ENCODE measurements around the gene DCUN1D2. TPM values are rescaled to one million over a fixed set of nuclear protein-coding genes. Genes with fewer than 3 reads are reported as not detected.

Gene DCUN1D2
- total RNA-seq, 4 donors from 2014 or later, result 12.0 to 35.2 (median 18.9) TPM

GRCh38 chr13:113457510-113457909 lies 33.0 kb downstream of the DCUN1D2 start:
- 91 to 92% methylated on average over 27 of the region's 27 CpGs for WGBS, 2 donors
- peak in 1 of 2 donors; percentile 74 for DNase-seq (ENCODE audit: low spot score in 2 of 2)
- intact Hi-C loops (cut with DNase I; ENCODE audit: low total_unique reads), result no loop called here
- no peak for TF ChIP-seq CTCF (IDR thresholded peaks at IDR 0.05)
- TF ChIP-seq POLR2A (IDR thresholded peaks at IDR 0.05), result no peak
- no peak overlapping the region for H3K4me3 ChIP-seq (ENCODE audit: low read depth, poor library complexity, severe bottlenecking)

GRCh38 chr13:113456116-113456702 lies 34.3 kb downstream of the DCUN1D2 start:
- TF ChIP-seq CTCF (IDR thresholded peaks at IDR 0.05) (no peak), POLR2A (IDR thresholded peaks at IDR 0.05) (no peak)
- no peak overlapping the region for H3K4me3 ChIP-seq (ENCODE audit: low read depth, poor library complexity, severe bottlenecking)
- 94 to 95% methylated on average over 13 to 16 of the region's 16 CpGs for WGBS, 2 donors
- peak in 1 of 2 donors; percentile 48 for DNase-seq (ENCODE audit: low spot score in 2 of 2)
- intact Hi-C loops (cut with DNase I; ENCODE audit: low total_unique reads), result no loop called here

GRCh38 chr13:113455384-113455783 lies 35.1 kb downstream of the DCUN1D2 start:
- WGBS, 2 donors, result 89 to 91% methylated on average over 18 of the region's 18 CpGs
- H3K4me3 ChIP-seq (ENCODE audit: low read depth, poor library complexity, severe bottlenecking), result no peak overlapping the region
- no peak for TF ChIP-seq POLR2A (IDR thresholded peaks at IDR 0.05)
- intact Hi-C loops (cut with DNase I; ENCODE audit: low total_unique reads), result no loop called here
- peak in 1 of 2 donors; percentile 76 for DNase-seq (ENCODE audit: low spot score in 2 of 2)

GRCh38 chr13:113454936-113455335 lies 35.6 kb downstream of the DCUN1D2 start:
- no peak for TF ChIP-seq POLR2A (IDR thresholded peaks at IDR 0.05)
- no peak for TF ChIP-seq CTCF (IDR thresholded peaks at IDR 0.05)
- peak in 1 of 2 donors; percentile 42 for DNase-seq (ENCODE audit: low spot score in 2 of 2)
- intact Hi-C loops (cut with DNase I; ENCODE audit: low total_unique reads), result no loop called here
- H3K4me3 ChIP-seq (ENCODE audit: low read depth, poor library complexity, severe bottlenecking), result no peak overlapping the region
- 96% methylated on average over 13 of the region's 13 CpGs for WGBS, 2 donors

DNA sequence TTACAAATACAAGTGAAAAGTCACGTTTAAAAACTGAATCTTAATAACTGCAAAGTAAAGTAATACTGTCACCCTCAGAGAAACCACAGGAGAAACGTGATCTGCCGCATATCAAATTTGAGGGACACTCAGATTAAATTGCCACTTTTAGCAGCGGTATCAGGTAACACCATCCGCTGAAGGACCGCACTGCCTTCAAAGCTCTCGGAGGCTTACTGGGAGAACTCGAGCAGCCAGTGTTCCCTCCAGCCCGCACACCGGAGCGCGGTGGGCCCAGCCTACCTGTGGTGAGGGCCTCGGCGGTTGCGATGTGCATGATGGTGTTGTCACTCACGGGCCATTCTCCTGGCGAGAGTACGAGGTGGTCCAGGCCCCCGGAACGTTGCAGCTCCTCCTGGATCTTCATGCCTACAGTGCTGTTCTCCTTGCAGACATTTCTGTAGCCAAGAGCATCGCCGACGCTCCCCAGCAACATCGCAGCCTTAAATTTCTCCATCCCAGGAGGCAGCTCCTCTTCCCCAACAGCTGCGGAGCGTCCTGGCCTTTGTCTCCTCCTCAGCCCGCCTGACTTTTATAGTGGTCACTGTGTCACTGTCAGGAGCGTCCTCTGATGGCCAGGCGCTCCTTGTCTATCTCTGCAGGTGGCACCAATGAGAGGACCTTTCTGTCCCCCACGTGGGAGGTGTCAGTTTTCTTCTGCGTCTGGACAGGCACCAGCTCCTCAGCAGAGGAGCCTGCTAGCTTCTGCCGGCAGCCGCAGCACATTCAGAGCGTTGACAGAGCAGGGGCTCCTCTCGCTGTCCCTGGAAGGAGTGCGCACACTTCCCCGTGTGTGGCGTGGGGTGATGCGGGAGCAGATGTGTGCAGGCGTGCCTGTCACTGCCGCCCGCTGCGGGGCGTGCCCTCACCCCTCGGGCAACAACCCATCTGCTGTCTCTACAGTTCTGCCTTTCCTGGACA lies 37.3 kb downstream of the DCUN1D2 start, which contains the start of gene ADPRHL1:
Gene ADPRHL1, minus strand, starts transcription at position 547 of the 960 bp plus-strand sequence. Its CDS starts 51 bp downstream, at position 496.
- TF ChIP-seq CTCF (IDR thresholded peaks at IDR 0.05), result no peak
- no peak within 1 kb of the TSS for H3K4me3 ChIP-seq (ENCODE audit: low read depth, poor library complexity, severe bottlenecking)
- intact Hi-C loops (cut with DNase I; ENCODE audit: low total_unique reads), result no loop called here
- peak in 1 of 2 donors; percentile 70 for DNase-seq (ENCODE audit: low spot score in 2 of 2)
- WGBS, 2 donors, result 72 to 74% methylated on average over 43 to 45 of the region's 45 CpGs

GRCh38 chr13:113452466-113452865 lies 38.0 kb downstream of the DCUN1D2 start:
- WGBS, 2 donors, result 75 to 81% methylated on average over 4 of the region's 4 CpGs
- DNase-seq (ENCODE audit: low spot score in 2 of 2), result no peak
- intact Hi-C loops (cut with DNase I; ENCODE audit: low total_unique reads), result no loop called here
- no peak for TF ChIP-seq CTCF (IDR thresholded peaks at IDR 0.05)
- no peak for TF ChIP-seq POLR2A (IDR thresholded peaks at IDR 0.05)
- no peak overlapping the region for H3K4me3 ChIP-seq (ENCODE audit: low read depth, poor library complexity, severe bottlenecking)
